Prostate gland (tissue), 2 donors: ENCODE measurements around the gene AVPR1B.

Source experiments
- POLR2A ChIP-seq: fragments of 450-650 bp; IDR thresholded peaks from one replicate; pipeline ENCODE4 v1.6.1; 2016; ENCODE audit warnings: antibody characterized with exemption, mild to moderate bottlenecking
- TF ChIP-seq, protein P1 (sequence below), 4 experiments: fragments of 200-600 bp in 2 of 4; fragments of 450-650 bp in 2 of 4; sonication (generic) in 2 of 4; IDR thresholded peaks; 1 replicate in 3 of 4; 2 replicates in 1 of 4; pipeline ENCODE4 v1.5.1; 2016 to 2019; ENCODE audit warnings: antibody characterized with exemption in 4 of 4, mild to moderate bottlenecking in 2 of 4, moderate library complexity in 2 of 4

DNA sequence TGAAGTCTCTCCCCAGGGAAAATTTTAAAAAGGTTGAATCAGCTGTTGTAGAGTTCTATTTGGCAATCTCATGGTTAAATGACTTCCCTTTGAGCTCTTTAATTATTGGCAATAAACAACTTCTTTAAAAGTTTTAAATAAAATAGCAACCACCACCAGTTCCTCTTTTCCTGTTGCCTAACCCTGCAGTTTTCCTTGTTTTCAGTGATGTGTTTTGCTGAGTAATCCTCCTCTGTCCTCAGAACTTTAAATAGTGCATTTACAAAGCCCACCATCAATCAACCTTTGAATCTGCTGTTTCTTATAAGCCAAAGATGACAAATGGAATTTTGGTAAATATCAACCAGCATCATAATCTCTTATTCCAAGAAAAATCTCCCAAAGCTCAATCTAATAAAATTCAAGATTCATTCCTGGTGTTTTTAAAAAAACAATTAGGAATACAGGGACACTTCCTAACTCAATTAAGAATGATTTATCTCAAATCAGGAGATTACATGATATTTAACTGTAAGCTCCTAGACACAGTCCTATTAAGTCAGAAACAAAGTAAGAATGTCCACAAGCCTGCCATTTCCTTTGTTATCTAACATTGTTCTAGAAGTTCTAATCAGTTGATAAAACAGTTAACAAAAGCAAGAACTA is 14.8 kb downstream of the AVPR1B start:
- TF ChIP-seq, protein P1, sequence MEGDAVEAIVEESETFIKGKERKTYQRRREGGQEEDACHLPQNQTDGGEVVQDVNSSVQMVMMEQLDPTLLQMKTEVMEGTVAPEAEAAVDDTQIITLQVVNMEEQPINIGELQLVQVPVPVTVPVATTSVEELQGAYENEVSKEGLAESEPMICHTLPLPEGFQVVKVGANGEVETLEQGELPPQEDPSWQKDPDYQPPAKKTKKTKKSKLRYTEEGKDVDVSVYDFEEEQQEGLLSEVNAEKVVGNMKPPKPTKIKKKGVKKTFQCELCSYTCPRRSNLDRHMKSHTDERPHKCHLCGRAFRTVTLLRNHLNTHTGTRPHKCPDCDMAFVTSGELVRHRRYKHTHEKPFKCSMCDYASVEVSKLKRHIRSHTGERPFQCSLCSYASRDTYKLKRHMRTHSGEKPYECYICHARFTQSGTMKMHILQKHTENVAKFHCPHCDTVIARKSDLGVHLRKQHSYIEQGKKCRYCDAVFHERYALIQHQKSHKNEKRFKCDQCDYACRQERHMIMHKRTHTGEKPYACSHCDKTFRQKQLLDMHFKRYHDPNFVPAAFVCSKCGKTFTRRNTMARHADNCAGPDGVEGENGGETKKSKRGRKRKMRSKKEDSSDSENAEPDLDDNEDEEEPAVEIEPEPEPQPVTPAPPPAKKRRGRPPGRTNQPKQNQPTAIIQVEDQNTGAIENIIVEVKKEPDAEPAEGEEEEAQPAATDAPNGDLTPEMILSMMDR (IDR thresholded peaks at IDR 0.05) = no peak
- TF ChIP-seq POLR2A = no peak
